Endothelial cell of umbilical vein (primary cell): ENCODE results near the gene OR9Q1. TPM values are rescaled to one million over a fixed set of nuclear protein-coding genes. Genes with fewer than 3 reads are reported as not detected.

ENCODE experiments used
- BruUV-seq: library from RNA; stranded (reverse); fragments of 400-500 nt; replicated peaks from 2 replicates; lab custom pipeline; 2021; lab: Mats Ljungman, UMichigan
- CTCF ChIA-PET: fragments of 300-600, 350-600 bp; sonication (Branson Sonifier 250); formaldehyde crosslinking; loops from one replicate; lab custom pipeline; 2021; ENCODE audit warnings: antibody characterized with exemption, inconsistent platforms; lab: Charles Lee
- POLR2A ChIA-PET: fragments of 300-600, 350-600 bp; sonication (Branson Sonifier 250); formaldehyde crosslinking; loops from one replicate; lab custom pipeline; 2021; ENCODE audit warnings: antibody characterized with exemption, inconsistent platforms; lab: Charles Lee
- DNase-seq: peaks from one replicate; pipeline ENCODE4 v3.0.0-alpha.2; 2011; ENCODE audit warnings: low read depth, low spot score
- FAIRE-seq: peaks from 2 replicates; lab custom pipeline; 2011; peaks lifted over from hg19 to GRCh38; lab: Jason Lieb, UNC
- H2AFZ ChIP-seq: 2 replicates; pipeline ENCODE4 v1.6.0; 2012; ENCODE audit warnings: low read depth, low read length, control low read depth, inconsistent platforms
- H3K27ac ChIP-seq: 2 replicates; pipeline ENCODE4 v1.5.1; 2011; ENCODE audit warnings: low read depth, mild to moderate bottlenecking, control low read depth, low read length, moderate library complexity; ENCODE audit not compliant: insufficient read depth
- H3K27me3 ChIP-seq, 2 experiments: 2 replicates each; pipeline versions ENCODE4 v1.6.0 to v1.6.1; 2011; ENCODE audit warnings: low read length in 2 of 2, mixed read lengths in 1 of 2; ENCODE audit not compliant: control insufficient read depth in 2 of 2, insufficient read depth in 2 of 2
- H3K36me3 ChIP-seq, 2 experiments: 2 replicates in 1 of 2; 3 replicates in 1 of 2; pipeline ENCODE4 v1.5.1; 2011; ENCODE audit warnings: low read length in 2 of 2, mild to moderate bottlenecking in 1 of 2, moderate library complexity in 1 of 2; ENCODE audit not compliant: control insufficient read depth in 2 of 2, insufficient read depth in 2 of 2; ENCODE audit errors: extremely low read depth in 1 of 2
- H3K4me1 ChIP-seq: 3 replicates; pipeline ENCODE4 v1.5.1; 2011; ENCODE audit warnings: mild to moderate bottlenecking, low read length; ENCODE audit not compliant: control insufficient read depth, insufficient read depth; ENCODE audit errors: extremely low read depth
- H3K4me2 ChIP-seq: 2 replicates; pipeline ENCODE4 v1.6.1; 2011; ENCODE audit warnings: low read length, control low read depth, mixed read lengths; ENCODE audit not compliant: insufficient read depth
- H3K4me3 ChIP-seq, 3 experiments: fragments of 200-600 bp in 1 of 3; sonication (generic), shearing (Covaris generic) in 1 of 3; replicated peaks in 1 of 3; 2 replicates each; pipeline ENCODE4 v1.5.1; 2011 to 2016; ENCODE audit warnings: control low read depth in 3 of 3, low read length in 3 of 3, mild to moderate bottlenecking in 2 of 3, inconsistent platforms in 1 of 3, low read depth in 1 of 3, moderate library complexity in 1 of 3; ENCODE audit not compliant: insufficient read depth in 1 of 3
- H3K79me2 ChIP-seq: 2 replicates; pipeline ENCODE4 v1.6.0; 2012; ENCODE audit warnings: low read length, inconsistent platforms; ENCODE audit not compliant: control insufficient read depth, insufficient read depth
- H3K9ac ChIP-seq: replicated peaks from 2 replicates; pipeline ENCODE3; 2011; ENCODE audit warnings: low read length, control low read depth; ENCODE audit not compliant: insufficient read depth; ENCODE audit errors: extremely low read depth
- H3K9me1 ChIP-seq: replicated peaks from 3 replicates; pipeline ENCODE4 v1.6.0; 2011; ENCODE audit warnings: mild to moderate bottlenecking, low read length; ENCODE audit not compliant: control insufficient read depth, insufficient read depth; ENCODE audit errors: extremely low read depth
- H3K9me3 ChIP-seq: replicated peaks from 2 replicates; pipeline ENCODE4 v1.5.1; 2012; ENCODE audit warnings: low read length, inconsistent platforms; ENCODE audit not compliant: control insufficient read depth, insufficient read depth
- H4K20me1 ChIP-seq: replicated peaks from 2 replicates; pipeline ENCODE3; 2011; ENCODE audit warnings: mild to moderate bottlenecking, low read length; ENCODE audit not compliant: control insufficient read depth, insufficient read depth; ENCODE audit errors: extremely low read depth
- EZH2 ChIP-seq: IDR thresholded peaks from 2 replicates; pipeline ENCODE4 v1.6.1; 2012; ENCODE audit warnings: borderline replicate concordance, low read depth, mild to moderate bottlenecking, moderate library complexity, low read length, inconsistent platforms; ENCODE audit not compliant: severe bottlenecking
- FOS ChIP-seq: IDR thresholded peaks from 2 replicates; pipeline ENCODE4 v1.6.1; 2011; ENCODE audit warnings: mild to moderate bottlenecking, low read length, moderate library complexity, borderline replicate concordance; ENCODE audit not compliant: insufficient read depth
- GATA2 ChIP-seq: IDR thresholded peaks from 2 replicates; pipeline ENCODE4 v1.7.0; 2011; ENCODE audit warnings: low read depth, mild to moderate bottlenecking, moderate library complexity, mixed read lengths, low read length; ENCODE audit not compliant: insufficient read length, insufficient read depth
- JUN ChIP-seq: IDR thresholded peaks from 2 replicates; pipeline ENCODE4 v1.6.1; 2011; ENCODE audit warnings: borderline replicate concordance, low read depth; ENCODE audit not compliant: insufficient read length, insufficient read depth
- MYC ChIP-seq: IDR thresholded peaks from one replicate; pipeline ENCODE4 v1.6.1; 2011; ENCODE audit warnings: mild to moderate bottlenecking, low read depth, low read length
- POLR2A ChIP-seq: IDR thresholded peaks from 2 replicates; pipeline ENCODE4 v1.6.1; 2012; ENCODE audit warnings: low read depth, mild to moderate bottlenecking, control low read depth, low read length
- POLR2AphosphoS5 ChIP-seq: IDR thresholded peaks from 2 replicates; pipeline ENCODE4 v1.6.1; 2012; ENCODE audit warnings: low read depth, mild to moderate bottlenecking, control low read depth, low read length, moderate library complexity; ENCODE audit not compliant: insufficient read depth
- dilution Hi-C: fragments of 300-500 bp; cut with MboI; formaldehyde crosslinking; loops from one replicate; pipeline ENCODE4 v1.15.0; 2019; ENCODE audit warnings: low sequenced_read_pairs; ENCODE audit not compliant: extremely low pct_ligation_motif_present
- intact Hi-C: fragments of 100-400 bp; cut with micrococcal nuclease; formaldehyde crosslinking; loops from one replicate; pipeline ENCODE4 v1.10.0; 2022
- polyA plus RNA-seq, 4 experiments: library from polyadenylated mRNA; depleted of rRNA in 3 of 4; stranded (reverse) in 3 of 4; unstranded in 1 of 4; fragments of >200 nt; gene quantifications; 2 replicates each; pipeline versions ENCODE4 v1.2.1 to v1.2.3, GENCODE V29; 2011 to 2012; ENCODE audit warnings: missing spikeins in 1 of 4
- total RNA-seq: library from RNA; stranded (reverse); gene quantifications from 2 replicates; pipeline ENCODE4 v1.2.3, GENCODE V29; 2021
- TF ChIP-seq, protein P1 (sequence below): IDR thresholded peaks from 2 replicates; pipeline ENCODE4 v1.6.1; 2011; ENCODE audit not compliant: insufficient read depth, insufficient read length
- TF ChIP-seq, protein P2 (sequence below), 2 donors: IDR thresholded peaks; 1 replicate in 1 of 2; 2 replicates in 1 of 2; pipeline ENCODE4 v1.5.1; 2011; ENCODE audit warnings: low read length in 2 of 2, mild to moderate bottlenecking in 2 of 2, moderate library complexity in 2 of 2, control low read depth in 1 of 2, inconsistent platforms in 1 of 2, low read depth in 1 of 2; ENCODE audit not compliant: insufficient read depth in 1 of 2; ENCODE audit errors: extremely low read depth in 1 of 2

Gene OR9Q1
- total and polyA plus RNA-seq, 2 donors (not counting 3 experiments of a cell fraction or from before 2014, with no cell fraction given) = not detected

DNA sequence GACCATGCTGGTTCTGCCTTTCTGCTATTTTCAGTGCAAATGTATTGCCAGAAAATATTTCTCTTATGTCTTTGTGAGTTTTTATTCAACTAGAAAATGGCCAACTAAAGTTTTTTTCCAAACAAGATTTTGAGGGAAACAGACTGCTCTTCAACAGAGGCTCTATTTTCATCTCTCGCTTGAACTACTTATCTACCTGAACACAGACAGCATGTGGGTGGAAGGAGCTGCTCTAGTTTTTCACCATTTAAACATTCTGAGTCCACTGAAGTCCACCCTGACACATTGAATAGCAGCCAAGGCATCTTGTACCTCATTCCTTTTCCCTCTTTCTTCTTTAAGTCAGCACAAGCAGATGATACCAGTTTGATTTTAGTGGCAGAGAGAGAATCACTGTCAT lies 111.5 kb downstream of the OR9Q1 start:
- Histone ChIP-seq H3K9ac (no peak overlapping the region), H3K79me2 (no peaks in the 10 kb centered on the region), H3K27ac (no peak overlapping the region), H3K9me1 (no peaks in the 10 kb centered on the region), H3K27me3 (no peaks in the 10 kb centered on the region), H3K4me3 (no peak overlapping the region), H2AFZ (no peak overlapping the region), H4K20me1 (no peaks in the 10 kb centered on the region), H3K4me2 (no peak overlapping the region), H3K4me1 (no peaks in the 10 kb centered on the region), H3K36me3 (no peaks in the 10 kb centered on the region), H3K9me3 (no peaks in the 10 kb centered on the region)
- intact Hi-C loops = no loop called here
- TF ChIP-seq POLR2A (no peak), MYC (no peak), POLR2AphosphoS5 (no peak), FOS (no peak), JUN (no peak), GATA2 (no peak), EZH2 (no peak)
- TF ChIP-seq, protein P1, sequence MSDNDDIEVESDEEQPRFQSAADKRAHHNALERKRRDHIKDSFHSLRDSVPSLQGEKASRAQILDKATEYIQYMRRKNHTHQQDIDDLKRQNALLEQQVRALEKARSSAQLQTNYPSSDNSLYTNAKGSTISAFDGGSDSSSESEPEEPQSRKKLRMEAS = no peak
- TF ChIP-seq, protein P2, sequence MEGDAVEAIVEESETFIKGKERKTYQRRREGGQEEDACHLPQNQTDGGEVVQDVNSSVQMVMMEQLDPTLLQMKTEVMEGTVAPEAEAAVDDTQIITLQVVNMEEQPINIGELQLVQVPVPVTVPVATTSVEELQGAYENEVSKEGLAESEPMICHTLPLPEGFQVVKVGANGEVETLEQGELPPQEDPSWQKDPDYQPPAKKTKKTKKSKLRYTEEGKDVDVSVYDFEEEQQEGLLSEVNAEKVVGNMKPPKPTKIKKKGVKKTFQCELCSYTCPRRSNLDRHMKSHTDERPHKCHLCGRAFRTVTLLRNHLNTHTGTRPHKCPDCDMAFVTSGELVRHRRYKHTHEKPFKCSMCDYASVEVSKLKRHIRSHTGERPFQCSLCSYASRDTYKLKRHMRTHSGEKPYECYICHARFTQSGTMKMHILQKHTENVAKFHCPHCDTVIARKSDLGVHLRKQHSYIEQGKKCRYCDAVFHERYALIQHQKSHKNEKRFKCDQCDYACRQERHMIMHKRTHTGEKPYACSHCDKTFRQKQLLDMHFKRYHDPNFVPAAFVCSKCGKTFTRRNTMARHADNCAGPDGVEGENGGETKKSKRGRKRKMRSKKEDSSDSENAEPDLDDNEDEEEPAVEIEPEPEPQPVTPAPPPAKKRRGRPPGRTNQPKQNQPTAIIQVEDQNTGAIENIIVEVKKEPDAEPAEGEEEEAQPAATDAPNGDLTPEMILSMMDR (IDR thresholded peaks at IDR 0.05; ENCODE audit: extremely low read depth in 1 of 2, insufficient read depth in 1 of 2, low read depth in 1 of 2, low read length in 2 of 2) = no peak
- FAIRE-seq (no peak), DNase-seq (no peak)
- POLR2A ChIA-PET = no interaction called here
- CTCF ChIA-PET = interaction anchor here (0.8 kb wide), 1 partner anchor 19 kb away, joined by 3 read pairs; no protein-coding TSS in a partner anchor
- dilution Hi-C loops = no loop called here
- BruUV-seq = no TSS peak
